K562 (cell line): ENCODE measurements around the gene PAAF1. TPM values are rescaled to one million over a fixed set of nuclear protein-coding genes. Genes with fewer than 3 reads are reported as not detected.

Experiments used
- CBX8 ChIP-seq: fragments of 200-600 bp; sonication (generic); IDR thresholded peaks from 2 replicates; pipeline ENCODE4 v1.6.1; 2012; ENCODE audit warnings: borderline replicate concordance, mixed run types, low read depth, mild to moderate bottlenecking, moderate library complexity, mixed read lengths, low read length, control low read depth, inconsistent platforms; ENCODE audit not compliant: poor library complexity, severe bottlenecking; ENCODE audit errors: extremely low read depth
- CHCHD3 ChIP-seq: fragments of 250-450 bp; sonication (Bioruptor Pico); IDR thresholded peaks from 2 replicates; pipeline ENCODE4 v2.1.2; 2022; ENCODE audit warnings: mild to moderate bottlenecking
- CREB1 ChIP-seq, 2 experiments: sonication (generic) in 1 of 2; formaldehyde crosslinking in 1 of 2; IDR thresholded peaks; 2 replicates each; pipeline versions ENCODE4 v1.6.1 to v1.8.0; 2012 to 2022; ENCODE audit warnings: inconsistent platforms in 1 of 2, mild to moderate bottlenecking in 1 of 2, missing genetic modification reagents in 1 of 2, moderate library complexity in 1 of 2
- EP400 ChIP-seq: fragments of 450-650 bp; IDR thresholded peaks from 2 replicates; pipeline ENCODE4 v1.6.1; 2017; ENCODE audit warnings: antibody characterized with exemption, mild to moderate bottlenecking, moderate library complexity
- ETS2 ChIP-seq: IDR thresholded peaks from 2 replicates; pipeline ENCODE4 v1.6.1; 2016; ENCODE audit warnings: borderline replicate concordance, missing genetic modification characterization, mild to moderate bottlenecking, moderate library complexity, missing compliant biosample characterization; ENCODE audit not compliant: poor library complexity, severe bottlenecking
- GTF2E2 ChIP-seq: fragments of 200-800 bp; sonication (Bioruptor generic); IDR thresholded peaks from 2 replicates; pipeline ENCODE4 v1.6.1; 2016; ENCODE audit warnings: missing genetic modification characterization, missing compliant biosample characterization
- KLF10 ChIP-seq: fragments of 250-450 bp; sonication (Bioruptor Pico); IDR thresholded peaks from 2 replicates; pipeline ENCODE4 v1.6.1; 2021; ENCODE audit warnings: matching md5 sums
- MGA ChIP-seq: fragments of 450-650 bp; IDR thresholded peaks from 2 replicates; pipeline ENCODE4 v1.6.1; 2016; ENCODE audit warnings: mild to moderate bottlenecking, moderate library complexity
- POLR2H ChIP-seq: IDR thresholded peaks from 2 replicates; pipeline ENCODE4 v1.6.1; 2016; ENCODE audit warnings: missing genetic modification characterization, low read depth, mild to moderate bottlenecking, control low read depth, missing compliant biosample characterization, moderate library complexity
- RBFOX2 ChIP-seq: fragments of 200-400 bp; formaldehyde crosslinking; IDR thresholded peaks from 2 replicates; pipeline ENCODE4 v1.6.1; 2017; ENCODE audit warnings: low read depth, mild to moderate bottlenecking, low read length, moderate library complexity
- SMC3 ChIP-seq: conservative IDR thresholded peaks from 2 replicates; pipeline ENCODE4 v1.6.1; 2011; ENCODE audit warnings: low read depth, low read length, improper control_type of control experiment; ENCODE audit not compliant: insufficient read depth
- TEAD1 ChIP-seq, 2 experiments: fragments of 450-650 bp in 1 of 2; sonication (generic) in 1 of 2; formaldehyde crosslinking; IDR thresholded peaks; 2 replicates each; pipeline versions ENCODE4 v1.4.0 to v1.8.0; 2020 to 2022; ENCODE audit warnings: mild to moderate bottlenecking in 2 of 2, missing genetic modification reagents in 1 of 2
- ZC3H8 ChIP-seq: fragments of 450-650 bp; IDR thresholded peaks from 2 replicates; pipeline ENCODE4 v1.6.1; 2017
- ZNF282 ChIP-seq: sonication (generic); formaldehyde crosslinking; IDR thresholded peaks from 2 replicates; pipeline ENCODE4 v1.8.1; 2023; ENCODE audit warnings: missing genetic modification reagents
- ZNF436 ChIP-seq: fragments of 250-450, 450-650 bp; sonication (Bioruptor Pico); formaldehyde crosslinking; IDR thresholded peaks from 2 replicates; pipeline ENCODE4 v1.7.0; 2020; ENCODE audit warnings: mild to moderate bottlenecking
- polyA plus RNA-seq, 8 experiments: library from polyadenylated mRNA; depleted of rRNA in 4 of 8; stranded (reverse) in 5 of 8; unstranded in 3 of 8; fragments of >200 nt; fragmentation: Nextera tagmentation in 2 of 8; fragmentation: Illumina TruSeq in 1 of 8; extraction: Ambion mirVana in 2 of 8; extraction: Trizol in 1 of 8; gene quantifications; 2 replicates each; pipeline versions ENCODE4 v1.2.1 to v1.2.3, GENCODE V29; 2011 to 2014; ENCODE audit warnings: inconsistent platforms in 1 of 8, missing spikeins in 1 of 8
- total RNA-seq, 7 experiments: library from RNA; depleted of rRNA in 6 of 7; stranded (reverse); fragments of >200 nt in 6 of 7; fragmentation: Illumina TruSeq in 2 of 7; extraction: Trizol in 2 of 7; gene quantifications; 2 replicates each; pipeline versions ENCODE4 v1.2.1 to v1.2.3, GENCODE V29; 2011 to 2021; ENCODE audit warnings: low replicate concordance in 1 of 7

PAAF1 gene
- total and polyA plus RNA-seq, 9 of the 15 experiments (the other 6 are each of a cell fraction or from before 2014, with no cell fraction given), result 13.5 to 78.6 (median 23.3) TPM

- TF ChIP-seq RBFOX2 (peak; percentile 99), ETS2 (tag) (no peak), POLR2H (tag) (peak; percentile 58), GTF2E2 (peak; percentile 78), EP400 (peak; percentile 98), MGA (peak; percentile 88), SMC3 (no peak), TEAD1 (CRISPR knock-in tag; IDR thresholded peaks at IDR 0.05) (peak; percentile 35 to 90; a peak in 2 of 4 replicates), ZNF436 (CRISPR knock-in tag) (no peak), CHCHD3 (CRISPR knock-in tag) (no peak), KLF10 (CRISPR knock-in tag) (no peak), CBX8 (no peak), ZNF282 (no peak), ZC3H8 (no peak), CREB1 (IDR thresholded peaks at IDR 0.05) (peak; percentile 69), CREB1 (CRISPR knock-in tag; IDR thresholded peaks at IDR 0.05) (peak; percentile 45; the same call in 1 of the 2 replicates)
Observed at GRCh38 chr11:73876424-73877310, at the start of gene PAAF1, which contains the start of gene COA4 (continued).
